ENCODE results near the gene LARGE2.
A peak's percentile ranks its signal among the peaks of the same experiment; 100 is the strongest.

The LARGE2 gene

GRCh38 chr11:45909594-45910475 lies 12.6 kb upstream of the LARGE2 start:
- no peak for TF ChIP-seq CTCF (IDR thresholded peaks at IDR 0.05; ENCODE audit: low read depth, low read length)
- H3K4me3 ChIP-seq (ENCODE audit: low read depth, low read length): no peak overlapping the region

- H3K4me3 ChIP-seq (ENCODE audit: low read depth, low read length): no peak overlapping the region
- TF ChIP-seq CTCF (IDR thresholded peaks at IDR 0.05; ENCODE audit: low read depth, low read length): no peak
Observed at GRCh38 chr11:45910623-45911022, 11.8 kb upstream of the LARGE2 start.

- no peak for TF ChIP-seq CTCF (IDR thresholded peaks at IDR 0.05; ENCODE audit: low read depth, low read length)
Observed at GRCh38 chr11:45913514-45913913, 8.9 kb upstream of the LARGE2 start.

GRCh38 chr11:45913942-45914635 lies 8.4 kb upstream of the LARGE2 start:
- TF ChIP-seq CTCF (IDR thresholded peaks at IDR 0.05; ENCODE audit: low read depth, low read length): no peak
- no peak overlapping the region for H3K4me3 ChIP-seq (ENCODE audit: low read depth, low read length)

More at GRCh38 chr11:45913514-45913913, 8.9 kb upstream of the LARGE2 start:
- H3K4me3 ChIP-seq (ENCODE audit: low read depth, low read length): no peak overlapping the region

- no peak overlapping the region for H3K4me3 ChIP-seq (ENCODE audit: low read depth, low read length)
- no peak for TF ChIP-seq CTCF (IDR thresholded peaks at IDR 0.05; ENCODE audit: low read depth, low read length)
Observed at GRCh38 chr11:45915446-45915845, 7.0 kb upstream of the LARGE2 start.

- H3K4me3 ChIP-seq (ENCODE audit: low read depth, low read length): peak overlapping the region; percentile 87
- TF ChIP-seq CTCF (IDR thresholded peaks at IDR 0.05; ENCODE audit: low read depth, low read length): no peak
Observed at GRCh38 chr11:45917286-45917622, 5.2 kb upstream of the LARGE2 start.
